ENCODE measurements around the gene DNAJA3. TPM values are rescaled to one million over a fixed set of nuclear protein-coding genes. Genes with fewer than 3 reads are reported as not detected.

Gene DNAJA3
- total and polyA plus RNA-seq, 2 donors (not counting 3 experiments of a cell fraction or from before 2014, with no cell fraction given): 33.4 to 45.4 TPM

DNA sequence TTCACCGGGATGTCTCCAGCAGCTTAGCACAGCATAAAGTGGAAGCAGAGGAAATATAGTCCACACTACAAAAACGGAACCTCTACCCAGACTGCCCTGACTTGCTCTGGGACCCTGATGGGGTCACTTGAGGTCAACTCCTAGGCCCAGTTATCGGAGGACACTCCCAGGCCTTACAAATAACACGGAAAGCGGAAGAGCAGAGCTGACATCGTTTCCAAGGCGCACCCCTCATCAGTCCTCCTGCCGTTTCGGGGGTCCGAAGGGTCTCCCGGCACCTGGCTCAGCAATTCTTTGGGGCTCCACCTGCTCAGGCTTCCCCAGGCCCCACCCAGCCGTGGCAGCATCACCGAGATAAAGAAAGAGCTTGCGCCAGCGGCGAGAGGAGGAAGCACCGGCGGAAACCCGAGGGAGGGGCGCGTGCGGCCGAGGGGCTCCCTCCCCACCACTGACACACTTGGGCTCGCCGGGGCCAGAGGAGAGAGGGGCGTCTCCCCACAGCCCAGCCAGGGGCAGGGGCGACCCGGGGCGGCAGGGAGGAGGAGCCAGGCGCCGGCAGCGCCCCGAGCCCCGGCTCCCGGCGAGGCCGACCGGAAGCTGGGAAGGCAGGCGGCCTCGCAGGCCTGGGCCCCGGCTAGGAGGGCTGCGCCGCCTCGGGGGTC, 10.0 kb upstream of the DNAJA3 start:
- intact Hi-C loops (cut with micrococcal nuclease) (loop anchor here (1.0 kb wide), 1 partner anchor 7 kb away; no protein-coding TSS in a partner anchor), dilution Hi-C loops (cut with MboI; ENCODE audit: extremely low pct_ligation_motif_present, low sequenced_read_pairs) (no loop called here)
- Histone ChIP-seq H3K9me1 (replicated peaks; ENCODE audit: control insufficient read depth, extremely low read depth, insufficient read depth, low read length) (no peaks in the 10 kb centered on the region), H3K36me3 (ENCODE audit: control insufficient read depth in 2 of 2, extremely low read depth in 1 of 2, insufficient read depth in 2 of 2, low read length in 2 of 2) (peaks cover 0 to 10% of the 10 kb centered on the region in 2 experiments), H3K27me3 (ENCODE audit: control insufficient read depth in 2 of 2, insufficient read depth in 2 of 2, low read length in 2 of 2) (no peaks in the 10 kb centered on the region), H3K79me2 (ENCODE audit: control insufficient read depth, insufficient read depth, low read length) (peaks cover 36% of the 10 kb centered on the region), H3K27ac (ENCODE audit: insufficient read depth, low read depth, low read length) (peak overlapping the region; percentile 57), H3K4me1 (ENCODE audit: control insufficient read depth, extremely low read depth, insufficient read depth, low read length) (peaks cover 11% of the 10 kb centered on the region), H4K20me1 (replicated peaks; ENCODE audit: control insufficient read depth, extremely low read depth, insufficient read depth, low read length) (no peaks in the 10 kb centered on the region), H2AFZ (ENCODE audit: low read depth, low read length) (peak overlapping the region; percentile 74), H3K4me2 (ENCODE audit: insufficient read depth, low read length) (peak overlapping the region; percentile 68), H3K9ac (replicated peaks; ENCODE audit: extremely low read depth, insufficient read depth, low read length) (peak overlapping the region; percentile 78), H3K9me3 (replicated peaks; ENCODE audit: control insufficient read depth, insufficient read depth, low read length) (no peaks in the 10 kb centered on the region), H3K4me3 (replicated peaks in 1 of 3; ENCODE audit: insufficient read depth in 1 of 3, low read depth in 1 of 3, low read length in 3 of 3) (peak overlapping the region; percentile 55 to 94 (median 71))
- TF ChIP-seq POLR2AphosphoS5 (IDR thresholded peaks at IDR 0.05; ENCODE audit: insufficient read depth, low read depth, low read length) (peak; percentile 13), MYC (IDR thresholded peaks at IDR 0.05; ENCODE audit: low read depth, low read length) (no peak), EZH2 (IDR thresholded peaks at IDR 0.05; ENCODE audit: borderline replicate concordance, low read depth, low read length, severe bottlenecking) (no peak), FOS (IDR thresholded peaks at IDR 0.05; ENCODE audit: borderline replicate concordance, insufficient read depth, low read length) (no peak), JUN (IDR thresholded peaks at IDR 0.05; ENCODE audit: borderline replicate concordance, insufficient read depth, insufficient read length, low read depth) (no peak)
- DNase-seq (ENCODE audit: low read depth, low spot score) (peak; percentile 43), FAIRE-seq (no peak)
- POLR2A ChIA-PET: no interaction called here
- CTCF ChIA-PET: interaction anchor here (1.1 to 8.4 kb wide), 6 partner anchors 12 to 143 kb away, joined by 3 to 79 read pairs (median 4); partner anchors contain the start of gene TFAP4
- TSS peak; percentile 58 for BruUV-seq (replicated peaks)

Data from endothelial cell of umbilical vein (primary cell).